Measurements from ENCODE around the gene ZNF581.

GRCh38 chr19:55666343-55667005, 23.0 kb downstream of the ZNF581 start:
- TF ChIP-seq CTCF (IDR thresholded peaks at IDR 0.05) (no peak), POLR2A (IDR thresholded peaks at IDR 0.05) (no peak)

All from heart left ventricle (tissue), 13 donors.